Testis (tissue), 3 donors: ENCODE results near the gene AKAP6. TPM values are rescaled to one million over a fixed set of nuclear protein-coding genes. Genes with fewer than 3 reads are reported as not detected.

ENCODE experiments used
- DNase-seq: peaks from one replicate; pipeline ENCODE4 v3.0.0-alpha.2; 2019
- H3K27ac ChIP-seq, 2 donors: fragments of 200-600 bp; sonication (generic); one replicate each; pipeline ENCODE4 v1.5.1; 2019
- H3K27me3 ChIP-seq: fragments of 200-600 bp; sonication (generic); one replicate; pipeline ENCODE4 v1.5.1; 2019
- H3K36me3 ChIP-seq: fragments of 200-600 bp; sonication (generic); one replicate; pipeline ENCODE4 v1.5.1; 2017; ENCODE audit warnings: low read depth; ENCODE audit errors: missing control alignments
- H3K4me1 ChIP-seq: fragments of 200-600 bp; sonication (generic); one replicate; pipeline ENCODE4 v1.5.1; 2019
- H3K4me3 ChIP-seq, 2 donors: fragments of 200-600 bp; sonication (generic); one replicate each; pipeline ENCODE4 v1.5.1; 2017 to 2019
- H3K9me3 ChIP-seq: fragments of 200-600 bp; sonication (generic); one replicate; pipeline ENCODE4 v1.5.1; 2017
- POLR2A ChIP-seq: fragments of 450-650 bp; IDR thresholded peaks from one replicate; pipeline ENCODE4 v1.6.1; 2017; ENCODE audit warnings: antibody characterized with exemption, mild to moderate bottlenecking, moderate library complexity
- WGBS, 2 donors: methylation state at CpG; one replicate each; pipeline ENCODE4 v1.1.5; 2018; 5-methylcytosine and 5-hydroxymethylcytosine counted together
- intact Hi-C: fragments of 100-400 bp; cut with DNase I; formaldehyde crosslinking; loops from one replicate; pipeline ENCODE4 v1.15.1; 2023; ENCODE audit warnings: low total_unique reads
- polyA plus RNA-seq: library from polyadenylated mRNA; stranded (reverse); fragments of 350-450 nt; fragmentation: Illumina TruSeq; extraction: RNeasy Lipid Tissue Mini Kit (QIAGEN cat#74804); gene quantifications from one replicate; pipeline ENCODE4 v1.2.3, GENCODE V29; 2014; ENCODE audit warnings: low read depth, low replicate concordance; ENCODE audit not compliant: insufficient read depth
- total RNA-seq, 2 donors: library from RNA; depleted of rRNA; stranded (reverse); fragments of >200 nt; gene quantifications; one replicate each; pipeline ENCODE4 v1.2.3, GENCODE V29; 2016
- TF ChIP-seq, protein P1 (sequence below), 3 experiments: fragments of 450-650 bp in 2 of 3; fragments of 200-600 bp in 1 of 3; sonication (generic) in 1 of 3; IDR thresholded peaks; one replicate each; pipeline ENCODE4 v1.5.1; 2016 to 2019; ENCODE audit warnings: antibody characterized with exemption in 3 of 3, mild to moderate bottlenecking in 2 of 3, moderate library complexity in 1 of 3

Gene AKAP6
- total and polyA plus RNA-seq, 3 donors from 2014 or later: 26.6 to 30.9 (median 30.9) TPM

DNA sequence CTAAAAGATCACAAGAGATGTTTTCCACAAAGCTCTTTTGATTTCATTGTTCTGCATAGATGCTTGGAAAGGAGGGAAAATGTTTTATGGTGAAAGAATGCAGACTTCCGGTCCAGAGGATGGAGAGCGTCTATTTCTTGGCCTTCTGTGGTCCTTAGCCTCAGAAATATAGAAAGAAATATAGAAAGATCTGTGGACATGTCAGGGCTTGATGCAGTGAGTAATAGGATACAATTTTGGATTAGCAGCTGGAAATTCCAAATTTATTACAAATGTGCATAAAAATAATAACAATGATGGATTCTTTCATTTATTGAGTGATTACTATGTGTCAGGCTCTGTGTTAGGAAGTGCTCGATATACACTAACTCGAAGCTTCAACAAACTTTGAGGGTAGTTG lies 20.2 kb downstream of the AKAP6 start:
- TF ChIP-seq, protein P1, sequence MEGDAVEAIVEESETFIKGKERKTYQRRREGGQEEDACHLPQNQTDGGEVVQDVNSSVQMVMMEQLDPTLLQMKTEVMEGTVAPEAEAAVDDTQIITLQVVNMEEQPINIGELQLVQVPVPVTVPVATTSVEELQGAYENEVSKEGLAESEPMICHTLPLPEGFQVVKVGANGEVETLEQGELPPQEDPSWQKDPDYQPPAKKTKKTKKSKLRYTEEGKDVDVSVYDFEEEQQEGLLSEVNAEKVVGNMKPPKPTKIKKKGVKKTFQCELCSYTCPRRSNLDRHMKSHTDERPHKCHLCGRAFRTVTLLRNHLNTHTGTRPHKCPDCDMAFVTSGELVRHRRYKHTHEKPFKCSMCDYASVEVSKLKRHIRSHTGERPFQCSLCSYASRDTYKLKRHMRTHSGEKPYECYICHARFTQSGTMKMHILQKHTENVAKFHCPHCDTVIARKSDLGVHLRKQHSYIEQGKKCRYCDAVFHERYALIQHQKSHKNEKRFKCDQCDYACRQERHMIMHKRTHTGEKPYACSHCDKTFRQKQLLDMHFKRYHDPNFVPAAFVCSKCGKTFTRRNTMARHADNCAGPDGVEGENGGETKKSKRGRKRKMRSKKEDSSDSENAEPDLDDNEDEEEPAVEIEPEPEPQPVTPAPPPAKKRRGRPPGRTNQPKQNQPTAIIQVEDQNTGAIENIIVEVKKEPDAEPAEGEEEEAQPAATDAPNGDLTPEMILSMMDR (IDR thresholded peaks at IDR 0.05): no peak
- no peak for TF ChIP-seq POLR2A

DNA sequence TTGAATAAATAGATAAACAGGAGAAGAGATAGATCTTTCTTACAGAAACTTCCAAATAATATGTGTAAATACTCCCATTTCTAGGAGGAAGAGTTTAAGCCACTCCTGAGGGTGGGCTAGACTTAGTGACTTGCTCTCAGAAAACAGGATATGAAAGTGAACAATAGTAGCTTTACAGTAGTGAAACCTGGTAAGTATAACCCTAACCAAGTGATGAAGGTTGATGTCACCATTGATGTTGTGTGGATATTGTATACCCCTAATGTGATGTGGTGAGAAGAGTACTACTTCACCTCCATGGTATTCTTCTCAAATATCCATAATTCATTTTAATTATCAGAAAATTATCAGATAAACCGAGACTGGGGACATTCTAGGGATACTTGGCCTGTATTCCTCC lies 20.9 kb downstream of the AKAP6 start:
- intact Hi-C loops: no loop called here

More for the DNA sequence above, 20.2 kb downstream of the AKAP6 start:
- Histone ChIP-seq H3K4me1 (no peaks in the 10 kb centered on the region), H3K9me3 (no peaks in the 10 kb centered on the region), H3K27ac (no peak overlapping the region), H3K4me3 (no peak overlapping the region), H3K27me3 (no peaks in the 10 kb centered on the region), H3K36me3 (no peaks in the 10 kb centered on the region)
- DNase-seq: no peak
- intact Hi-C loops: no loop called here
- 94 to 95% methylated on average over 4 of the region's 4 CpGs for WGBS, 2 donors

DNA sequence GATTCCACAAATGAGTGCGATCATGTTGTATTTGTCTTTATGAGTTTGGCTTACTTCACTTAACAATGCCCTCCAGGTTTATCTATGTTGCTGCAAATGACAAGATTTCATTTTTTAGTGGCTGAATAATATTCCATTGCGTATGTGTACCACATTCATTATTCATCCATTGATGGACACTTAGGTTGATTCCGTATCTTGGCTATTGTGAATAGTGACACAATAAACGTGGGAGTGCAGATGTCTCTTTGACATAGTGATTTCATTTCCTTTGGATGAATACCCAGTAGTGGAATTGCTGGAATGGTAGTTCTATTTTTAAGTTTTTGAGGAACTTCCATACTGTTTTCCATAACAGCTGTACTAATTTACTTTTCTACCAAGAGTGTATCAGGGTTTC lies 23.5 kb downstream of the AKAP6 start:
- Histone ChIP-seq H3K9me3 (no peaks in the 10 kb centered on the region), H3K27ac (no peak overlapping the region), H3K4me1 (no peaks in the 10 kb centered on the region), H3K4me3 (no peak overlapping the region), H3K36me3 (no peaks in the 10 kb centered on the region), H3K27me3 (no peaks in the 10 kb centered on the region)
- TF ChIP-seq POLR2A: no peak
- TF ChIP-seq, protein P1 (IDR thresholded peaks at IDR 0.05): no peak
- no peak for DNase-seq
- WGBS, 2 donors: 92% methylated on average over 4 of the region's 4 CpGs
- intact Hi-C loops: no loop called here

More for the DNA sequence above, 20.9 kb downstream of the AKAP6 start:
- DNase-seq: no peak
- H3K4me1 ChIP-seq: no peaks in the 10 kb centered on the region
- H3K4me3 ChIP-seq: no peak overlapping the region
- H3K27ac ChIP-seq: no peak overlapping the region
- no peaks in the 10 kb centered on the region for H3K9me3 ChIP-seq
- WGBS, 2 donors: 19 to 38% methylated on average over 1 of the region's 1 CpG
- no peaks in the 10 kb centered on the region for H3K36me3 ChIP-seq
- no peak for TF ChIP-seq POLR2A
- TF ChIP-seq, protein P1 (IDR thresholded peaks at IDR 0.05): no peak
- no peaks in the 10 kb centered on the region for H3K27me3 ChIP-seq

DNA sequence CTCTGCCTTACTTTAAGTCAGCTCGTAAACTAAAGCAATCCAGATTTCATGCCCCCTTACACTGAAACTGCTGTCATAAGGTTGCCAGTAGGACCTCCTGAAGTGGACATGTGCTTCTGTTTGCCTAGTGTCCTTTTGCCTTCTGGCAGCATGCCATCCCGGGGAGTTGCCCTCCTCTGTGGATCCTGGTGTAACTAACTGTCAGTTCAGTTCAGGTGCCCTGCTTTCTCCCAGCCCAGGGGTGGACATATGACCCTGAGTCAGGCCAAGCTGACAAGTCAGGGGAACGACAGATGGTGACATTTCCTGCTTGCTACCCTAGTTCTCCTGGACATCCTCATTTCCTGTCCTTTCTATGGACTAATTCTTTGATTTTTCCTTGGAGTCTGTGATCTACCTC lies 25.6 kb downstream of the AKAP6 start:
- H3K9me3 ChIP-seq: no peaks in the 10 kb centered on the region
- no peaks in the 10 kb centered on the region for H3K4me1 ChIP-seq
- H3K27ac ChIP-seq: no peak overlapping the region
- TF ChIP-seq, protein P1 (IDR thresholded peaks at IDR 0.05): no peak
- no peak for TF ChIP-seq POLR2A
- no peaks in the 10 kb centered on the region for H3K36me3 ChIP-seq
- no peak overlapping the region for H3K4me3 ChIP-seq
- no peak for DNase-seq
- 85 to 88% methylated on average over 3 of the region's 3 CpGs for WGBS, 2 donors
- no peaks in the 10 kb centered on the region for H3K27me3 ChIP-seq
- intact Hi-C loops: no loop called here

DNA sequence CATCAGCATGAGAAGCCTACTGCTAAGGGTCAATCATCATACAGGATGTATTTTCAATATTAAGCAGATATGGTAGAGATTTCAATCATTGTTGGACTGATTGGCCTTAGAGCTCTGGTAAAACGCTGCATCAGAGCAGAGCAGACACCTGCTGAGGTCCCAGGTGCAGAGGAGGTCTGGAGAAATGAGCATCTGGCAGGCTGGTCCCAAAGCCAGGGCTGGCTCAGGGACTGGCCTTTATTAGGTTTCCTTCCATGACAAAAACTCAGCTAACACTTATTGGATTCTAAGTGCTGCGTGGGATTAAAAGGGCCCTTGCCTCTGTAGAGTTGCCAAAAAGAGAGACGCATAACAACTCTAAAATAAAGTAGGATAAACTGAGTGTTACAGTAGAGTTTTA lies 29.7 kb downstream of the AKAP6 start:
- H3K27me3 ChIP-seq: no peaks in the 10 kb centered on the region
- no peaks in the 10 kb centered on the region for H3K4me1 ChIP-seq
- peak overlapping the region in 1 of 2 donors; percentile 63 for H3K27ac ChIP-seq
- TF ChIP-seq, protein P1 (IDR thresholded peaks at IDR 0.05): no peak
- TF ChIP-seq POLR2A: no peak
- no peak overlapping the region for H3K4me3 ChIP-seq
- intact Hi-C loops: no loop called here
- DNase-seq: no peak
- WGBS, 2 donors: 60 to 62% methylated on average over 3 of the region's 3 CpGs
- no peaks in the 10 kb centered on the region for H3K9me3 ChIP-seq
- no peaks in the 10 kb centered on the region for H3K36me3 ChIP-seq
